Measurements from ENCODE around the gene VPS26A. TPM values are rescaled to one million over a fixed set of nuclear protein-coding genes. Genes with fewer than 3 reads are reported as not detected.
A peak's percentile ranks its signal among the peaks of the same experiment; 100 is the strongest.
"Not testable (repeated sequence)": the region's sequence is repeated elsewhere in the genome, so short reads cannot be mapped to it uniquely, and the experiment has no call there.

The VPS26A gene
- polyA plus RNA-seq, 3 donors from 2014 or later = 43.8 to 70.1 (median 57.7) TPM

DNA sequence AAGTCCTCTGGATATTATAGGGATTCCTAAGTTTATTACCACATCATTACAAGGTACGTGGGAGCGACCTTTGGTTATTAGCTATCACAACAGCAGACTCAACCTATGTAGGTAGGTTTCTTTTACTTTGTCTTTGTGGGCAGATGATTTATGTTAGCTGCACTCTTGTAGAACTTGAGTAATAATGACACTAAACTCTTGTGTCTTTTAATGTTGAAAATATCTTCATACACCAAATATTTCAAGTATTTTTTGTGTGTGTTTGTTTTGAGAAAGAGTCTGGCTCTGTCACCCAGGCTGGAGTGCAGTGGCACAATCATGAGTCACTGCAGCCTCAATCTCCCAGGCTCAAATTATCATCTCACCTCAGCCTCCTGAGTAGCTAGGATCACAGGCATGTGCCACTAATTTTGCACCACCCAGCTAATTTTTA lies 36.8 kb downstream of the VPS26A start:
- Mint-ChIP-seq H3K4me1 (peaks cover 3 to 18% of the 10 kb centered on the region in 2 donors), H3K4me3 (no peak overlapping the region), H3K27ac (peak overlapping the region in 2 of 6 donors; percentile 24 to 43), H3K27me3 (ENCODE audit: low read depth in 3 of 3) (no peaks in the 10 kb centered on the region), H3K9me3 (no peaks in the 10 kb centered on the region), H3K36me3 (peaks cover 0 to 21% (median 4%) of the 10 kb centered on the region in 3 donors)
- DNase-seq = no peak

DNA sequence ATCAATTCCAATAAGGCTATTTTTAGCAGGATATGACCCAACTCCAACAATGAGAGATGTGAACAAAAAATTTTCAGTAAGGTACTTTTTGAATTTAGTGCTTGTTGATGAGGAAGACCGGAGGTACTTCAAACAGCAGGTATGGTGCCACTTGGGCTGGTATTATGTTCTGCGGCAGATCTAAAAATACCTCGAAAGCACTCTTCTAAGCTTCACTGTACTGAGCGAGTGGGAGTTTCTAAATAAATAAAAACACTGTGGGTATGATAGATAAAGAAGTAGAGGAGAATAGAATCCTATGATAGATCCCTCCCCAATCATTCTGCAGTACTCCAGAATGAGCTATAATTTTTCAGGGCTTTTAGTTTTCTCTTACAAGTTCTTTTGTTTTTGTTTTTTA lies 44.5 kb downstream of the VPS26A start:
- Mint-ChIP-seq H3K4me3 (no peak overlapping the region), H3K9me3 (no peaks in the 10 kb centered on the region), H3K27ac (peak overlapping the region in 2 of 6 donors; percentile 15 to 39), H3K36me3 (peaks cover 11 to 37% (median 11%) of the 10 kb centered on the region in 3 donors), H3K27me3 (ENCODE audit: low read depth in 3 of 3) (no peaks in the 10 kb centered on the region), H3K4me1 (no peaks in the 10 kb centered on the region)
- no peak for DNase-seq

DNA sequence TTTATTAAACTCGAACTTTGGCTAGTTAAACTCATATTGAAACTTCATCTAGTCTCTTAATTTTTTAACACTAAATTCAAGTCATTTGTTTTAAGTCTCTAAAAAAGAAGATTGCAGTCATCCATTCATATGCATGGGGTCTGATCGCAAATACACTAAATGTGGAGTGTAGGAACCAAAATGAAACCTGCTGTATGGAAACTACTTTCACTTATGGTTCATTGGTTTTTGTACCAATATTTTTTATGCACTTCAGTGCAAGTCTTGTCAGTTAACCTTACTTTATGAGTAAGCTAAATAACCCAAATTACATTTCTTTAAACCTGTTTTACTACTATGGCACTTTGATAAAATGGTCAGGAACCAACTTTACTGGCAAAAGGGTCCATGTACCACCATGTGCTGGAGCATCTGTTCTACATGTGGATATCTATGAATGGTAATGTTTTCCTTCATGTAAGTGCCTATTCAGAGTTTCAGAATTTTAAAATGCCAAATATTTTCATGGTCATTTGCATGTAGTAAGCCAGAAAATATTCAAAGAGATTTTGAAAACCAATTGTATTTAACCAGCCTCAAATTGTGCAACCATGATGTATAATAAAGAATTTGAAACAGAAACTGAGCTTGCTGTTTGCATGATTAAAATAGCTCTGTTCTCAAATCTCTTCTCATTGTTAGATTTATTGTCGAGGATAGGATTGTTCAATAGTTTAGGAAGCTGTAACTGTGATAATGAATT lies 48.4 kb downstream of the VPS26A start:
- peaks cover 0 to 1% (median 0%) of the 10 kb centered on the region in 3 donors for H3K27me3 Mint-ChIP-seq (ENCODE audit: low read depth in 3 of 3)
- peaks cover 11 to 33% (median 11%) of the 10 kb centered on the region in 3 donors for H3K36me3 Mint-ChIP-seq
- H3K4me1 Mint-ChIP-seq = no peaks in the 10 kb centered on the region
- no peak for DNase-seq
- H3K4me3 Mint-ChIP-seq = no peak overlapping the region
- no peaks in the 10 kb centered on the region for H3K9me3 Mint-ChIP-seq
- H3K27ac Mint-ChIP-seq = peak overlapping the region in 2 of 6 donors; percentile 26 to 64

DNA sequence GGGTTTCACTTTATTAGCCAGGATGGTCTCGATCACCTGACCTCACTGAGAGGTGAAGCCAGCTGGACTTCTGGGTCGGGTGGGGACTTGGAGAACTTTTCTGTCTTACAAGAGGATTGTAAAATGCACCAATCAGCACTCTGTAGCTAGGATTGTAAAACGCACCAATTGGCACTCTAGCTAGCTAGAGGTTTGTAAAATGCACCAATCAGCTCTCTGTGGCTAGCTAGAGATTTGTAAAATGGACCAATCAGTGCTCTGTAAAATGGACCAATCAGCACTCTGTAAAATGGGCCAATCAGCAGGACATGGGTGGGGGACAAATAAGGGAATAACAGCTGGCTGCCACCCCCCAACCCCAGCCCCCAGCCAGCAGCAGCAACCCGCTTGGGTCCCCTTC lies 51.3 kb downstream of the VPS26A start:
- DNase-seq, H3K4me3 Mint-ChIP-seq, H3K9me3 Mint-ChIP-seq: not testable (repeated sequence)
- H3K4me1 Mint-ChIP-seq = peaks cover 11 to 15% of the 10 kb centered on the region in 2 donors
- H3K27ac Mint-ChIP-seq = peak overlapping the region in 1 of 6 donors; percentile 49
- H3K36me3 Mint-ChIP-seq = peaks cover 5 to 19% (median 6%) of the 10 kb centered on the region in 3 donors
- H3K27me3 Mint-ChIP-seq (ENCODE audit: low read depth in 3 of 3) = peaks cover 12 to 15% (median 12%) of the 10 kb centered on the region in 3 donors

DNA sequence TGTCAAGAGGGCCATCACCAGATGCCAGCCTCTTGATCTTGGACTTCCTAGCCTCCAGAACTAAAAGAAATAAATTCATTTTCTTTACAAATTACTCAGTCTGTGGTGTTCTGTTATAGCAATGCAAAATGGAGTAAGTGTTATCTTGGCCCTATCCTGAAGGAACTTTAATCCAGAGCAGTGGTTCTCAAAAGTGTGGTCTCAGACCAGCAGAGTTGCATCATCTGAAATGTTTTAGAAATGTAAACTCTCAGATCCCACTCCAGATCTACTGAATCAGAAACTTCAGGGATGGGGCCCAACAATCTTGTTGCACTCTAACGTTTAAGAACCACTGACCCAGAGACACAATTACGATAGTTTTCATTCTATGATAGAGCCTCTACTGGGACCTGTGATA lies 52.8 kb downstream of the VPS26A start:
- no peak for DNase-seq
- Mint-ChIP-seq H3K4me3 (no peak overlapping the region), H3K9me3 (no peaks in the 10 kb centered on the region), H3K4me1 (peaks cover 25 to 30% of the 10 kb centered on the region in 2 donors), H3K27ac (peak overlapping the region in 4 of 6 donors; percentile 15 to 99 (median 44)), H3K36me3 (peaks cover 0 to 7% (median 0%) of the 10 kb centered on the region in 3 donors), H3K27me3 (ENCODE audit: low read depth in 3 of 3) (peaks cover 14 to 21% (median 18%) of the 10 kb centered on the region in 3 donors)

DNA sequence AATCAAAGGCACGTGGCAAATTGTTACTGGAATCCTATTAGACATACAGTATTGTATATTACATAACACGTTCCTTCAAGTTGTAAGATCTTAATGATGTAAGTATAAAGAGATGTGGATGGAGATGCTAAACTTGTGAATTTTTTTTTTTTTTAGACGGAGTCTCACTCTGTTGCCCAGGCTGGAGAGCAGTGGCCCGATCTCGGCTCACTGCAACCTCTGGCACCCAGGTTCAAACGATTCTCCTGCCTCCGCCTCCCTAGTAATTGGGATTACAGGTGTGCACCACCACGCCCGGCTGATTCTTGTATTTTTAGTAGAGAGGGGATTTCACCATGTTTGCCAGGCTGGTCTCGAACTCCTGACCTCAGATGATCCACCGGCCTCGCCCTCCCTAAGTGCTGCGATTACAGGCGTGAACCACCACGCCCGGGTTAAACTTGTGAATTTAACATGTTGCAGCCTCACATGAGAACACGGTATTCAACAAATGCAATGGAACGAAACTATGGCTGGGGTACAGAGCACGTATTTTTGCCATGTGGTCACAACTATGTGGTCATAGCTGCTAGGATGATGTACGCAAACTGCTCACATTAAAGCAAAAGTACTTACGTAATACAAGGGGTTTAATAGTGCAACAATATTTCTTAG lies 55.2 kb downstream of the VPS26A start:
- DNase-seq = peak; percentile 84 to 90 (median 86)
- Mint-ChIP-seq H3K36me3 (peaks cover 0 to 9% (median 3%) of the 10 kb centered on the region in 3 donors), H3K27me3 (ENCODE audit: low read depth in 3 of 3) (peaks cover 14 to 22% (median 18%) of the 10 kb centered on the region in 3 donors), H3K4me1 (peaks cover 41 to 54% of the 10 kb centered on the region in 2 donors), H3K9me3 (no peaks in the 10 kb centered on the region), H3K4me3 (peak overlapping the region; percentile 94 to 98 (median 95)), H3K27ac (peak overlapping the region; percentile 99 to 100 (median 100))

DNA sequence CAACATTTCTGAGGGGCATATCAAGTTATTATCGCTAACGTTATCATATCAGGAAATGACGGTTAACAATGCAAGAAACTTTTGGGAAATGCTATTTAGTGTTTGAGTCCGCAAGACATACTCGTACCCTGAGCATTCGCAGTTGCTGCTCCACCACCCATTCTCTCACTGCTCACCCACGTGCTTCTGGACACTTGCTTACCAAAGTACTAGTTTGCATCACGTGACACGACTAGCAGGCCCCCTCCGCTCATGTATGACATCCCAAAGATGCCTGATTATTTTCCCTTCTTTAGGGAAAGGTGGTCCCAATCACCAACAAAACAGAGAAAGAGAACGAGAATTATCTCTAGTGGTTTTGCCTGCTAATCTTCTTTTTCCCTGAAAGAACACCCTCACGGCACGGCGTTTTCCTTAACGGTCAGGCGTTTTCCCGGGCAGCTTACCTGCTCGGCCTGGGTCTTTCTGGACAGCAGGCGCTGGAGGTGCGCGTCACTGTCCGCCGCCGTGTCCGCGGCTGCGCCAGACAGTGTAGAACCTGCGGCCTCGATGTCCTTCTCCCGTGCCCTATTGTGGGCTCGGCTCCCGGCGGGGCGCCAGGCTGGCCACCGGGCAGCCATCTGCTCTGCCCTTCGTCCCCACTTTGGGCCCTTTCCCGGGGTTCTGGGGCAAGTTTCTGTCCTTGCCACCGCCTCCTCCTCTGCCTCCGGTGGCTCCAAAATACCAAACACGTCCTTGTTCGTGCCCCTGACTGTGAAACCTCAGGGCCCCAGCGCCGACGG lies 56.0 kb downstream of the VPS26A start, which contains the start of gene SUPV3L1:
TSS of gene SUPV3L1 (plus strand) at position 492 of the 782 bp plus-strand sequence. CDS start at position 550, 58 bp downstream.
- peaks cover 14 to 22% (median 18%) of the 10 kb centered on the region in 3 donors for H3K27me3 Mint-ChIP-seq (ENCODE audit: low read depth in 3 of 3)
- peak; percentile 91 to 94 (median 93) for DNase-seq
- no peaks in the 10 kb centered on the region for H3K9me3 Mint-ChIP-seq
- H3K4me3 Mint-ChIP-seq = peak within 1 kb of the TSS; percentile 94 to 98 (median 95)
- H3K36me3 Mint-ChIP-seq = peaks cover 3 to 9% (median 4%) of the 10 kb centered on the region in 3 donors
- H3K4me1 Mint-ChIP-seq = peaks cover 49 to 61% of the 10 kb centered on the region in 2 donors
- H3K27ac Mint-ChIP-seq = peak within 1 kb of the TSS; percentile 99 to 100 (median 100)

DNA sequence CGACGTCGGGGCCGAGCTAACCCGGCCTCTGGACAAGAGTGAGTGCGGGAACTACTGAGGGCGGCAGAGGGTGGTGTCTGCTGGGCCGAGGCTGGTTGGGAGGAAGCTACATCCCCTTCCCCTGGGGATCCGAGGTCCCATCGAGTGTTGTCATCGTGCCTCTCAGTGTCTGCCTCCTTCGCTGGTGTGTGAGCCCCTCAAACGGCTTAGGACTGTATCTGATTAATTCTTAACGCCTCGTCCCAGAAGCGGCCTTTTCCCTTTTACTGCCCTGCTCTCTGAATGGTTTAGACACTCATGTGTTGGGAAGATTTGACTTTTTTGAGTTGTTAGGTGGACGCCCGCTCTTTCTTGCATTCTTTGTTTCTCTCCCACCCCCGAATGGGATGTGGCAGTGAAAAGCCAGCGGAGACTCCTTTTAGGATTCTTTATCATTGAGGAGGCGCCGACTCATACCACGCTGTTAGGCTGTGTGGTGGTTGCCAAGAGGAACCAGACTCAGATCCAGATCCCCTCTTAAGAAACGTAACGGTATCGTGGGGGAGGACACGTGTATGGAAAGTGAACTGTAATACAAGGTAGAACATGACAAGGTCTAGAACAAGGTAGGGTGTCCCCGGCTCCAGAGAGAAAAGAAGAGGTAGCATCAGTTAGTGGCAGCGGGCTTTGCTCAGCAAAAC lies 56.7 kb downstream of the VPS26A start:
- DNase-seq = peak; percentile 7 to 28 (median 18)
- Mint-ChIP-seq H3K27ac (peak overlapping the region; percentile 99 to 100 (median 100)), H3K9me3 (no peaks in the 10 kb centered on the region), H3K4me1 (peaks cover 54 to 68% of the 10 kb centered on the region in 2 donors), H3K36me3 (peaks cover 3 to 9% (median 4%) of the 10 kb centered on the region in 3 donors), H3K4me3 (peak overlapping the region; percentile 94 to 98 (median 95)), H3K27me3 (ENCODE audit: low read depth in 3 of 3) (peaks cover 14 to 22% (median 18%) of the 10 kb centered on the region in 3 donors)

DNA sequence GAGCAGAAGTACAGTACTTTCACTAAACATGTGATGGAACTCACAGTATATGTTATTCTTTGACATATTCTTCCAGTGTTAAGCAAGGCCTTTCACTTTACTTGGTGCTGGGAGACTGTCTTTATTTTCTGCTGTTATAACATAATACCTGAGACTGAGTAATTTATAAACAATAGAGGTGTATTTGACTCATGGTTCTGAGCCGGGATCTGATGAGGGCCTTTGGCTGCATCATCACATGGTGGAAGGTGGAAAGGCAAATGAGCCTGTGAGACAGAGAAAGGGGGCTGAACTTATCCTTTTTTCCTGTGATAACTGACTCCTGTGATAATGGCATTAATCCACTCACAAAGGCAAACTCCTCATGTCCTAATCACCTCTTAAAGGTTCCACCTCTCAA lies 57.5 kb downstream of the VPS26A start:
- Mint-ChIP-seq H3K27ac (peak overlapping the region; percentile 99 to 100 (median 100)), H3K4me3 (peak overlapping the region; percentile 94 to 98 (median 95)), H3K36me3 (peaks cover 5 to 9% (median 6%) of the 10 kb centered on the region in 3 donors), H3K9me3 (no peaks in the 10 kb centered on the region), H3K4me1 (peaks cover 54 to 73% of the 10 kb centered on the region in 2 donors), H3K27me3 (ENCODE audit: low read depth in 3 of 3) (peaks cover 14 to 22% (median 18%) of the 10 kb centered on the region in 3 donors)
- DNase-seq = no peak

DNA sequence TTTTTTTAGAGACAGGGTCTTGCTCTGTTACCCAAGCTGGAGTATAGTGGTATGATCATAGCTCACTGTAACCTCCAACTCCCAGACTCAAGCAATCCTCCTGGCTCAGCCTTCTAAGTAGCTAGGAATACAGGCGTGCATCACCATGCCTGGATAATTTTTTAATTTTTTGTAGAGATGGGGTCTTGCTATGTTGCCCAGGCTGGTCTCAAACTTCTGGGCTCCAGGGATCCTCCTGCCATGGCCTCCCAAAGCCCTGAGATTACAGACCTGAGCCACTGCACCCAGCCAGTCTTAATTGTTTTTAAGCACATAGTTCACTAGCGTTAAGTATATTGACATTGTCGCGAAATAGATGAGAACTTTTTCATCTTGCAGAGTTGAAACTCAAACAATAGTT lies 58.0 kb downstream of the VPS26A start:
- peak overlapping the region in 1 of 5 donors; percentile 12 for H3K4me3 Mint-ChIP-seq
- H3K4me1 Mint-ChIP-seq = peaks cover 54 to 73% of the 10 kb centered on the region in 2 donors
- peak overlapping the region in 4 of 6 donors; percentile 18 to 99 (median 52) for H3K27ac Mint-ChIP-seq

DNA sequence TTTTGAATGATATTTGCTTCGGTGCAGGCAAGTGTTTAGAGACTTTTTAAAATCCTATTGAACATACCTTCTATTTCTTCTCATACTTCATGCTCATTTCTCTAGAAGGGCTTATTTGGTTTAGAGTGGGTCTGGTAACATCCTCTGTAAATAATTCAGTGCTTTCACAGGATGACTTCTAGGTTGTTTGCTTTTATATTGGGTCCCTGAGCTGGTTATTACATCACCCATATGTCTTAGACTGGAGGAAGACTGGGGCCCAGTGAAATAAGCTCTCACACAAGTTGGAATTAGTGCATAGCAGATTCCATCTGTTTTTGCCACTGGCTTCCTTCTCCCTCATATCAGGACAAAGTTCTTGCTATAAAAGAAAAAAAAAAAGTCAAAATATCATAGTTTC lies 62.5 kb downstream of the VPS26A start:
- Mint-ChIP-seq H3K27ac (peak overlapping the region in 1 of 6 donors; percentile 77), H3K36me3 (peaks cover 15 to 27% (median 19%) of the 10 kb centered on the region in 3 donors), H3K9me3 (no peaks in the 10 kb centered on the region)

More for the DNA sequence above, 58.0 kb downstream of the VPS26A start:
- no peaks in the 10 kb centered on the region for H3K9me3 Mint-ChIP-seq
- peaks cover 8 to 11% (median 9%) of the 10 kb centered on the region in 3 donors for H3K36me3 Mint-ChIP-seq
- H3K27me3 Mint-ChIP-seq (ENCODE audit: low read depth in 3 of 3) = peaks cover 14 to 22% (median 18%) of the 10 kb centered on the region in 3 donors
- no peak for DNase-seq

DNA sequence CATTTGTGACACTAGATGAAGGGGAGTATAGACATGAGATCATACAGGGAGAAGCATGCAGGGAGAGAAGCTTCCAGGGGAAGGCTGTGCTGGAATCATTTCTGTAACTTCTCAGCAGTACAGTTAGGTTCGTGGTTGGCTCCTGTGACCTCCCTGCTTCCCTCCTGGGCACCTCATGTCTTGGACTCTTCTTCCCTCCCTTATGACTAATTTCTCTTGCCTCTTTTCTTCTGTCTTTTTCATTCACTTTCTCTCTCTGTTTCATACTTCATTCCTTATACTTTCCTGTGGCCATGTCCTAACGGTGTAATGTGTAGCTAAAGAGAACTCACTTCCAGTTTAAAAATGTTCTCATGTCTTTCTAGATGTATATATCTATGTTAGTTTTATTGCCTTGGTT lies 77.1 kb downstream of the VPS26A start:
- DNase-seq = no peak
- Mint-ChIP-seq H3K4me1 (peaks cover 42 to 44% of the 10 kb centered on the region in 2 donors), H3K36me3 (peaks cover 20 to 30% (median 22%) of the 10 kb centered on the region in 3 donors), H3K27ac (peak overlapping the region in 5 of 6 donors; percentile 4 to 82 (median 70)), H3K27me3 (ENCODE audit: low read depth in 3 of 3) (no peaks in the 10 kb centered on the region), H3K4me3 (no peak overlapping the region), H3K9me3 (no peaks in the 10 kb centered on the region)

More for the DNA sequence above, 62.5 kb downstream of the VPS26A start:
- Mint-ChIP-seq H3K4me3 (no peak overlapping the region), H3K4me1 (peaks cover 30 to 46% of the 10 kb centered on the region in 2 donors), H3K27me3 (ENCODE audit: low read depth in 3 of 3) (peaks cover 0 to 1% (median 0%) of the 10 kb centered on the region in 3 donors)
- no peak for DNase-seq
